ENCODE data around the gene ARL15.

ARL15 gene

DNA sequence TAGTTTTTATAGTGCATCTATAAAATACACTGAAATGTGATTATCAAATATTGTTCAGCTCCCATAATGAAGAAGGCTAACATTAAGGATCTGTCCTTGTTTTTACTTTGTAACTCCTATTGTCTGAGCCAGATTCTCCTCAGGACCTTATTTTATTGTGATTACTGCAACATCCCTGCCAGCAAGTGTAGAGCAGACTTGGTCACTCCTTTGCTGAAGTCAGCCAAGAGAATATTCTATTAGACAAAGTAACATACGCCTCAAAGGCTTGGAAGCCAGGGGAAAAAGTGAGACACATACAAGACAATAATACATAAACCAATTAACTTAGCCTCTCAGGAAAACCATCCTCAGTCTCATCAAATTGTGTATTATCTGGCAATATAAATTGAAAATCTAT lies 269.6 kb downstream of the ARL15 start:
- H2AFZ ChIP-seq, result no peak overlapping the region
- no peaks in the 10 kb centered on the region for H3K4me1 ChIP-seq
- H3K27ac ChIP-seq, result no peak overlapping the region
- H3K36me3 ChIP-seq (ENCODE audit: control insufficient read depth, insufficient read depth, low read length), result no peaks in the 10 kb centered on the region
- no peak overlapping the region for H3K9ac ChIP-seq
- no peak overlapping the region for H3K4me2 ChIP-seq (ENCODE audit: low read length)
- no peak overlapping the region for H3K4me3 ChIP-seq (ENCODE audit: low read depth, low read length)
- no peaks in the 10 kb centered on the region for H3K9me3 ChIP-seq (ENCODE audit: control insufficient read depth, low read length)
- TF ChIP-seq, protein P1, sequence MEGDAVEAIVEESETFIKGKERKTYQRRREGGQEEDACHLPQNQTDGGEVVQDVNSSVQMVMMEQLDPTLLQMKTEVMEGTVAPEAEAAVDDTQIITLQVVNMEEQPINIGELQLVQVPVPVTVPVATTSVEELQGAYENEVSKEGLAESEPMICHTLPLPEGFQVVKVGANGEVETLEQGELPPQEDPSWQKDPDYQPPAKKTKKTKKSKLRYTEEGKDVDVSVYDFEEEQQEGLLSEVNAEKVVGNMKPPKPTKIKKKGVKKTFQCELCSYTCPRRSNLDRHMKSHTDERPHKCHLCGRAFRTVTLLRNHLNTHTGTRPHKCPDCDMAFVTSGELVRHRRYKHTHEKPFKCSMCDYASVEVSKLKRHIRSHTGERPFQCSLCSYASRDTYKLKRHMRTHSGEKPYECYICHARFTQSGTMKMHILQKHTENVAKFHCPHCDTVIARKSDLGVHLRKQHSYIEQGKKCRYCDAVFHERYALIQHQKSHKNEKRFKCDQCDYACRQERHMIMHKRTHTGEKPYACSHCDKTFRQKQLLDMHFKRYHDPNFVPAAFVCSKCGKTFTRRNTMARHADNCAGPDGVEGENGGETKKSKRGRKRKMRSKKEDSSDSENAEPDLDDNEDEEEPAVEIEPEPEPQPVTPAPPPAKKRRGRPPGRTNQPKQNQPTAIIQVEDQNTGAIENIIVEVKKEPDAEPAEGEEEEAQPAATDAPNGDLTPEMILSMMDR (IDR thresholded peaks at IDR 0.05), result no peak
- no peaks in the 10 kb centered on the region for H3K27me3 ChIP-seq (ENCODE audit: control insufficient read depth, insufficient read depth, low read length)
- no peaks in the 10 kb centered on the region for H3K79me2 ChIP-seq

DNA sequence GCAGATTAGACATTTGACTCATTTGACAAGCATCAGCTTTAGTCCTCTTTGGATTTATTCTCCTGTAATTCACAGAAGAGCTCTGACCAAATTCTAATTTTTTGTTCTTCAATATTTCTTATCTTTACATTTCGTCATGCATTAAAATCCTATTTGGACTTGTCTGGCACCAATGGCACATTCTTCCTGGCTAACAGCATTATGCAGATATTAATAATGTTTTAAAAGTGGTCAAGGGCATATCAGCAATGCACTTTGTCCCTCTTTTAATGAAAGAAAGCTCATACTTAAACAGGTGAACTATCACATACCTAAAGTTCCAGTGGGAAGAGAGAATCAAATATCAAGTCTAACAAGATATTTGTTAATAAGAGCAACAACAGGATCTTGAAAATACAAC lies 270.4 kb downstream of the ARL15 start:
- Histone ChIP-seq H3K27ac (no peak overlapping the region), H3K27me3 (ENCODE audit: control insufficient read depth, insufficient read depth, low read length) (no peaks in the 10 kb centered on the region), H3K36me3 (ENCODE audit: control insufficient read depth, insufficient read depth, low read length) (no peaks in the 10 kb centered on the region), H3K9ac (no peak overlapping the region), H3K4me3 (ENCODE audit: low read depth, low read length) (no peak overlapping the region), H3K4me1 (no peaks in the 10 kb centered on the region), H3K9me3 (ENCODE audit: control insufficient read depth, low read length) (no peaks in the 10 kb centered on the region), H3K4me2 (ENCODE audit: low read length) (no peak overlapping the region), H2AFZ (no peak overlapping the region), H3K79me2 (no peaks in the 10 kb centered on the region)
- TF ChIP-seq, protein P1 (IDR thresholded peaks at IDR 0.05), result no peak

DNA sequence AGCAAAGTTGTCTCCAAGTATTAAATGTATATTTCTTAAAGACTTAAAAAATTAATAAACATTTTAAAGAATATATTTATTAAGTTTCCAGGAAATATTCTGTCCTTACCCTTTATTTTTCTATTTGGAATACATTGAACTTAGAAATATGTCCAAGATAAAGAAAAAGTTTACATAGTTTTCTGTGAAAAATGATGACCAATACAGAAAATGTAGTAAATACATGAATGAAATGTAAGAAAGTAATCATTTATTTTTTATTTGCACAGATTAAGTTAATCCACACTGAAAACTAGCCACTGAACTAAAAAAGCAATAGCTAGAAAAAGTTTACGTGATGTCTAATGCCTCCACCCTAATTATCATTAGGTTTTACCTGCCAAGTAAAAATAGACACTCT lies 273.2 kb downstream of the ARL15 start:
- TF ChIP-seq, protein P1 (IDR thresholded peaks at IDR 0.05), result no peak
- H3K79me2 ChIP-seq, result no peaks in the 10 kb centered on the region

DNA sequence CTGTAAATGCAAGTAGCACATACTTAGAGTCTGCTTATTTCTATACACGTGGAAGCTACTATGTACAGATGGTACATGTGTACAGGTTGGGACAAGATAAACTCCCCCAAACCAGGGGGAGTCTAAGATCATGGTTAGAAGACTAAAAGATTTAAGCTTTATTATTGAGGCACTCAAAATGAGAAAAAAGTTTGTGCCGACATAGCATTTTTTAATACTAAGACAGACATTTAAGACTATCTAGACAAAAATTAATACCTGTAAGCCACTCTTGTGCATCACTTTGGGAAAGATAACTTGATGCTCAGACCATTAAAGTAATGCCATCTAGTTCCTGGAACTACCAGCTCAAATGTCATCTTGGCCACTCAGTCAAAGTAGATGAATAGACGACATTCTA lies 279.4 kb downstream of the ARL15 start:
- no peak overlapping the region for H3K4me3 ChIP-seq (ENCODE audit: low read depth, low read length)
- H3K4me1 ChIP-seq, result no peaks in the 10 kb centered on the region
- H3K27me3 ChIP-seq (ENCODE audit: control insufficient read depth, insufficient read depth, low read length), result no peaks in the 10 kb centered on the region
- no peaks in the 10 kb centered on the region for H3K9me3 ChIP-seq (ENCODE audit: control insufficient read depth, low read length)
- H3K9ac ChIP-seq, result no peak overlapping the region
- no peaks in the 10 kb centered on the region for H3K79me2 ChIP-seq
- H2AFZ ChIP-seq, result no peak overlapping the region
- TF ChIP-seq, protein P1 (IDR thresholded peaks at IDR 0.05), result no peak
- no peaks in the 10 kb centered on the region for H3K36me3 ChIP-seq (ENCODE audit: control insufficient read depth, insufficient read depth, low read length)
- H3K4me2 ChIP-seq (ENCODE audit: low read length), result no peak overlapping the region
- no peak overlapping the region for H3K27ac ChIP-seq

More for the DNA sequence above, 273.2 kb downstream of the ARL15 start:
- H2AFZ ChIP-seq, result no peak overlapping the region
- no peak overlapping the region for H3K4me2 ChIP-seq (ENCODE audit: low read length)
- H3K4me1 ChIP-seq, result no peaks in the 10 kb centered on the region
- H3K36me3 ChIP-seq (ENCODE audit: control insufficient read depth, insufficient read depth, low read length), result no peaks in the 10 kb centered on the region
- H3K27ac ChIP-seq, result no peak overlapping the region
- H3K27me3 ChIP-seq (ENCODE audit: control insufficient read depth, insufficient read depth, low read length), result no peaks in the 10 kb centered on the region
- H3K9ac ChIP-seq, result no peak overlapping the region
- H3K4me3 ChIP-seq (ENCODE audit: low read depth, low read length), result no peak overlapping the region
- H3K9me3 ChIP-seq (ENCODE audit: control insufficient read depth, low read length), result no peaks in the 10 kb centered on the region

DNA sequence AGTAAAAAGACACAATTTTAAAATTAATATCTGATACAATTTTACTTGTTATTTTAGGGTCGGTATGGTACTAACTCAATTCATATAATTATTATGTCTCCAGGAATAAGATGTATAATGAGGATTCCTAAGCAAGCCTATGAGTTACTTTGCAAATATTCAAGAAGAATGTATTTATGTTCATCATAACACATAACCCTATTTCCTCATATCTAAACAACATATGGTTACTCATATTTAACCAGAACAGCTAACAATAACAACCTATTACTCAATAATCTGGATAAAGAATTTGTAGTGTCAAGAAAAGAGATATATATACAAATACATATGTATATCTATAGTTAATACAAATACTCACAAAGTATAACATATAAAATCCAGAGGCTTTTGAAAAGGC lies 285.9 kb downstream of the ARL15 start:
- Histone ChIP-seq H3K36me3 (ENCODE audit: control insufficient read depth, insufficient read depth, low read length) (no peaks in the 10 kb centered on the region), H3K4me3 (ENCODE audit: low read depth, low read length) (no peak overlapping the region), H3K9ac (no peak overlapping the region), H3K27me3 (ENCODE audit: control insufficient read depth, insufficient read depth, low read length) (no peaks in the 10 kb centered on the region), H2AFZ (no peak overlapping the region), H3K79me2 (no peaks in the 10 kb centered on the region), H3K4me2 (ENCODE audit: low read length) (no peak overlapping the region), H3K9me3 (ENCODE audit: control insufficient read depth, low read length) (no peaks in the 10 kb centered on the region), H3K27ac (no peak overlapping the region), H3K4me1 (no peaks in the 10 kb centered on the region)
- TF ChIP-seq, protein P1 (IDR thresholded peaks at IDR 0.05), result no peak

Measured in parathyroid adenoma (tissue), 2 donors.